Measurements from ENCODE around the gene ITGA6.

DNA sequence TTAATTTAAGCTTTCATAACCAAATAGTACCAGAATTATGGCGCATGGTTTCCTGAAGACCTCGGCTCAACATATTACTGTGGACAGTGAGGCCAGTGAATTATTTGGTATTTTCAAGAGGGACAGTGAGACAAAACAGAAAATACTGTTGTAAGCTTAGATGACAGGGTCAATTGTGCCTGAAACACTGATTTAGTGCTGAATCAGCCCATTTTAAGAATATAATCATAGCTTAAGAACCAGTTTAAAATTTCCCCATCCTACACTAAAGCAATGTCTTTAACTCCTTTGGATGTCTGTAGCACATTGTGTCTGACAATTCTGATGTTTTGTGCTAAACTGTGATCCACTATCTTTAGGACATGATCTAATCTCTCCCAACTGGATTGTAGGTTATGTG, 4.6 kb downstream of the ITGA6 start:
- no peak for TF ChIP-seq POLR2A (IDR thresholded peaks at IDR 0.05)
- TF ChIP-seq, protein P1, sequence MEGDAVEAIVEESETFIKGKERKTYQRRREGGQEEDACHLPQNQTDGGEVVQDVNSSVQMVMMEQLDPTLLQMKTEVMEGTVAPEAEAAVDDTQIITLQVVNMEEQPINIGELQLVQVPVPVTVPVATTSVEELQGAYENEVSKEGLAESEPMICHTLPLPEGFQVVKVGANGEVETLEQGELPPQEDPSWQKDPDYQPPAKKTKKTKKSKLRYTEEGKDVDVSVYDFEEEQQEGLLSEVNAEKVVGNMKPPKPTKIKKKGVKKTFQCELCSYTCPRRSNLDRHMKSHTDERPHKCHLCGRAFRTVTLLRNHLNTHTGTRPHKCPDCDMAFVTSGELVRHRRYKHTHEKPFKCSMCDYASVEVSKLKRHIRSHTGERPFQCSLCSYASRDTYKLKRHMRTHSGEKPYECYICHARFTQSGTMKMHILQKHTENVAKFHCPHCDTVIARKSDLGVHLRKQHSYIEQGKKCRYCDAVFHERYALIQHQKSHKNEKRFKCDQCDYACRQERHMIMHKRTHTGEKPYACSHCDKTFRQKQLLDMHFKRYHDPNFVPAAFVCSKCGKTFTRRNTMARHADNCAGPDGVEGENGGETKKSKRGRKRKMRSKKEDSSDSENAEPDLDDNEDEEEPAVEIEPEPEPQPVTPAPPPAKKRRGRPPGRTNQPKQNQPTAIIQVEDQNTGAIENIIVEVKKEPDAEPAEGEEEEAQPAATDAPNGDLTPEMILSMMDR (IDR thresholded peaks at IDR 0.05): no peak

All from thyroid gland (tissue), 4 donors.